Astrocyte of the spinal cord (primary cell): ENCODE measurements around the gene TMEM201.
A peak's percentile ranks its signal among the peaks of the same experiment; 100 is the strongest.

Source experiments
- DNase-seq: peaks from one replicate; pipeline ENCODE4 v3.0.0; 2011; ENCODE audit warnings: low read depth, low spot score
- H3K4me3 ChIP-seq: 2 replicates; pipeline ENCODE4 v1.5.1; 2011; ENCODE audit warnings: low read depth, mild to moderate bottlenecking, low read length, moderate library complexity
- CTCF ChIP-seq: IDR thresholded peaks from 2 replicates; pipeline ENCODE4 v1.5.1; 2012; ENCODE audit warnings: low read depth, mild to moderate bottlenecking, low read length, inconsistent platforms
- in situ Hi-C: cut with HindIII; loops from 2 replicates; pipeline ENCODE4 v1.10.0; 2017; ENCODE audit warnings: low sequenced_read_pairs

Gene TMEM201

GRCh38 chr1:9643351-9644256 is 54.9 kb downstream of the TMEM201 start:
- no peak for TF ChIP-seq CTCF
- in situ Hi-C loops, result no loop called here
- no peak overlapping the region for H3K4me3 ChIP-seq
- DNase-seq, result no peak

DNA sequence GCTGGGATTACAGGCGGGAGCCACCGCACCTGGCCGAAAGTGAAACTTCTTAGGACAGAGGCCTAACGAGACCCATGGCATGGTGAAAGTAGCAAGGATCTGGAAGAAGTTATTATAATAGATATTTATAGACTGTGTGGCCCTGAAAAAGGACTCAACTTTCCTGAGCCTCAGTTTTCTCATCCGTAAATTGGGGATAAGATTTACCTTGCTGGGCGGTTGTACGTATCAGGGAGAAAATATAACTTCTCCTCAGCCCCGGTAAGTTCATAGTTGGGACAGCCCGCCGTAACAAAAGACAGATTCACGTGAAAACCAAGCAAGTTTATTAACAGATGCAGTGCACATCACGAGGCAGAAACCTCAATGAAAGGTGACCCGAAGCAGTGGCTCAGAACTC is 57.3 kb downstream of the TMEM201 start:
- DNase-seq, result no peak
- TF ChIP-seq CTCF, result no peak
- H3K4me3 ChIP-seq, result no peak overlapping the region
- in situ Hi-C loops, result no loop called here

- no peak for TF ChIP-seq CTCF
- in situ Hi-C loops, result no loop called here
- no peak for DNase-seq
- H3K4me3 ChIP-seq, result no peak overlapping the region
Observed at GRCh38 chr1:9648171-9648570, 59.5 kb downstream of the TMEM201 start.

GRCh38 chr1:9649769-9650168 is 61.1 kb downstream of the TMEM201 start:
- H3K4me3 ChIP-seq, result no peak overlapping the region
- in situ Hi-C loops, result no loop called here
- DNase-seq, result no peak
- no peak for TF ChIP-seq CTCF

- no peak for TF ChIP-seq CTCF
- H3K4me3 ChIP-seq, result no peak overlapping the region
- DNase-seq, result no peak
- in situ Hi-C loops, result no loop called here
Observed at GRCh38 chr1:9651220-9651564, 62.5 kb downstream of the TMEM201 start.

- peak; percentile 20 for DNase-seq
- peak within 1 kb of the TSS; percentile 26 for H3K4me3 ChIP-seq
- no peak for TF ChIP-seq CTCF
- in situ Hi-C loops, result no loop called here
Observed at GRCh38 chr1:9651565-9652378, 63.1 kb downstream of the TMEM201 start, which contains the start of gene PIK3CD. TSS of gene PIK3CD (plus strand) at chr1:9651731. CDS start at chr1:9710456, 58,725 bp downstream.
